ENCODE data around the gene CUZD1. TPM values are rescaled to one million over a fixed set of nuclear protein-coding genes. Genes with fewer than 3 reads are reported as not detected.

The CUZD1 gene
- total RNA-seq, 1 experiment from 2014 or later = 3.5 TPM

DNA sequence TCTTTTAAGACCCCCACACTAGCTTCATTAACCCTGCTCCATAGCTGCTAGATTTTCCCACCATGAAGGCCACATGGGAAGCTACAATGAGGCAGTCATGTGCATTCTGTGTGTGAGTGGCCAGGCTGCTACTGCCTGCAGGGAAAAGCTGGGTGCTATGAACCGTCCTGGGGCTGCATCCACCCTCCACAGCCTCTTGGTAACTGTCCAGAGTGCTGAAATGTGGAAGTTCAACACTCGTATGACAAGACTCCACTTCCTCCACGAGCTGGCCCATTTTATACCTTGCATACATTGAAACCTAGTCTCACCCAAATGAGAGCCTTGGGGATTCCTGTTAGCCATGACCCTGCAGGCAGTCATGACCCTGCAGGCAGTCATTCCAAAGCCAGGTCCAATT lies 59.4 kb downstream of the CUZD1 start (continued):
- TF ChIP-seq, protein P1, sequence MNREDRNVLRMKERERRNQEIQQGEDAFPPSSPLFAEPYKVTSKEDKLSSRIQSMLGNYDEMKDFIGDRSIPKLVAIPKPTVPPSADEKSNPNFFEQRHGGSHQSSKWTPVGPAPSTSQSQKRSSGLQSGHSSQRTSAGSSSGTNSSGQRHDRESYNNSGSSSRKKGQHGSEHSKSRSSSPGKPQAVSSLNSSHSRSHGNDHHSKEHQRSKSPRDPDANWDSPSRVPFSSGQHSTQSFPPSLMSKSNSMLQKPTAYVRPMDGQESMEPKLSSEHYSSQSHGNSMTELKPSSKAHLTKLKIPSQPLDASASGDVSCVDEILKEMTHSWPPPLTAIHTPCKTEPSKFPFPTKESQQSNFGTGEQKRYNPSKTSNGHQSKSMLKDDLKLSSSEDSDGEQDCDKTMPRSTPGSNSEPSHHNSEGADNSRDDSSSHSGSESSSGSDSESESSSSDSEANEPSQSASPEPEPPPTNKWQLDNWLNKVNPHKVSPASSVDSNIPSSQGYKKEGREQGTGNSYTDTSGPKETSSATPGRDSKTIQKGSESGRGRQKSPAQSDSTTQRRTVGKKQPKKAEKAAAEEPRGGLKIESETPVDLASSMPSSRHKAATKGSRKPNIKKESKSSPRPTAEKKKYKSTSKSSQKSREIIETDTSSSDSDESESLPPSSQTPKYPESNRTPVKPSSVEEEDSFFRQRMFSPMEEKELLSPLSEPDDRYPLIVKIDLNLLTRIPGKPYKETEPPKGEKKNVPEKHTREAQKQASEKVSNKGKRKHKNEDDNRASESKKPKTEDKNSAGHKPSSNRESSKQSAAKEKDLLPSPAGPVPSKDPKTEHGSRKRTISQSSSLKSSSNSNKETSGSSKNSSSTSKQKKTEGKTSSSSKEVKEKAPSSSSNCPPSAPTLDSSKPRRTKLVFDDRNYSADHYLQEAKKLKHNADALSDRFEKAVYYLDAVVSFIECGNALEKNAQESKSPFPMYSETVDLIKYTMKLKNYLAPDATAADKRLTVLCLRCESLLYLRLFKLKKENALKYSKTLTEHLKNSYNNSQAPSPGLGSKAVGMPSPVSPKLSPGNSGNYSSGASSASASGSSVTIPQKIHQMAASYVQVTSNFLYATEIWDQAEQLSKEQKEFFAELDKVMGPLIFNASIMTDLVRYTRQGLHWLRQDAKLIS (CRISPR knock-in tag; IDR thresholded peaks at IDR 0.05; ENCODE audit: borderline replicate concordance) = no peak
- no peak for TF ChIP-seq SOX15 (CRISPR knock-in tag; IDR thresholded peaks at IDR 0.05)
- TF ChIP-seq MYBL2 (CRISPR knock-in tag; IDR thresholded peaks at IDR 0.05) = no peak
- TF ChIP-seq, protein P2, sequence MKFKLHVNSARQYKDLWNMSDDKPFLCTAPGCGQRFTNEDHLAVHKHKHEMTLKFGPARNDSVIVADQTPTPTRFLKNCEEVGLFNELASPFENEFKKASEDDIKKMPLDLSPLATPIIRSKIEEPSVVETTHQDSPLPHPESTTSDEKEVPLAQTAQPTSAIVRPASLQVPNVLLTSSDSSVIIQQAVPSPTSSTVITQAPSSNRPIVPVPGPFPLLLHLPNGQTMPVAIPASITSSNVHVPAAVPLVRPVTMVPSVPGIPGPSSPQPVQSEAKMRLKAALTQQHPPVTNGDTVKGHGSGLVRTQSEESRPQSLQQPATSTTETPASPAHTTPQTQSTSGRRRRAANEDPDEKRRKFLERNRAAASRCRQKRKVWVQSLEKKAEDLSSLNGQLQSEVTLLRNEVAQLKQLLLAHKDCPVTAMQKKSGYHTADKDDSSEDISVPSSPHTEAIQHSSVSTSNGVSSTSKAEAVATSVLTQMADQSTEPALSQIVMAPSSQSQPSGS (CRISPR knock-in tag; IDR thresholded peaks at IDR 0.05; ENCODE audit: borderline replicate concordance, low read depth) = no peak
- peak; percentile 53; the same call in 1 of the 2 replicates for TF ChIP-seq FOXP4 (CRISPR knock-in tag; IDR thresholded peaks at IDR 0.05)
- TF ChIP-seq FOXP1 (CRISPR knock-in tag; IDR thresholded peaks at IDR 0.05; ENCODE audit: borderline replicate concordance) = peak; percentile 33; the same call in 1 of the 2 replicates
- TF ChIP-seq MAX (CRISPR knock-in tag; IDR thresholded peaks at IDR 0.05) = no peak
- no peak for TF ChIP-seq ELF4 (CRISPR knock-in tag; IDR thresholded peaks at IDR 0.05; ENCODE audit: low read depth)
- TF ChIP-seq PRRX2 (CRISPR knock-in tag; IDR thresholded peaks at IDR 0.05) = no peak
- TF ChIP-seq NR1H2 (CRISPR knock-in tag; IDR thresholded peaks at IDR 0.05) = no peak
- TF ChIP-seq ATF6 (CRISPR knock-in tag; IDR thresholded peaks at IDR 0.05) = no peak
- TF ChIP-seq MXD4 (CRISPR knock-in tag; IDR thresholded peaks at IDR 0.05; ENCODE audit: borderline replicate concordance) = no peak
- TF ChIP-seq GABPB1 (CRISPR knock-in tag; IDR thresholded peaks at IDR 0.05) = no peak
- peak; percentile 53; the same call in 1 of the 2 replicates for TF ChIP-seq TP53 (CRISPR knock-in tag; IDR thresholded peaks at IDR 0.05)
- peak; percentile 63 for TF ChIP-seq FOXK1 (CRISPR knock-in tag; IDR thresholded peaks at IDR 0.05)
- peak; percentile 78; the same call in 1 of the 2 replicates for TF ChIP-seq ZNF232 (CRISPR knock-in tag; IDR thresholded peaks at IDR 0.05)
- TF ChIP-seq ARID4B (CRISPR knock-in tag; IDR thresholded peaks at IDR 0.05; ENCODE audit: borderline replicate concordance) = 0 out of 2 replicates have a peak, but pooled peaks have one; percentile 35
- no peak for TF ChIP-seq ZBTB43 (CRISPR knock-in tag; IDR thresholded peaks at IDR 0.05)
- TF ChIP-seq USF1 (CRISPR knock-in tag; IDR thresholded peaks at IDR 0.05) = no peak
- peak; percentile 67; the same call in 1 of the 2 replicates for TF ChIP-seq CREB1 (CRISPR knock-in tag; IDR thresholded peaks at IDR 0.05)
- peak; percentile 48; the same call in 1 of the 2 replicates for TF ChIP-seq CREM (CRISPR knock-in tag; IDR thresholded peaks at IDR 0.05)
- TF ChIP-seq FOXJ3 (CRISPR knock-in tag; IDR thresholded peaks at IDR 0.05; ENCODE audit: borderline replicate concordance) = no peak
- peak; percentile 59 for TF ChIP-seq ETV6 (CRISPR knock-in tag; IDR thresholded peaks at IDR 0.05)
- peak; percentile 91 for TF ChIP-seq SMAD3 (CRISPR knock-in tag; IDR thresholded peaks at IDR 0.05; ENCODE audit: borderline replicate concordance)

Data from WTC11 (cell line).